Stimulated activated CD8-positive, alpha-beta memory T cell treated with anti-CD3 and anti-CD28 coated beads, Interleukin-4, amount 100 ng/mL, for 24 hours (primary cell): Measurements from ENCODE around the gene CDK14.

ENCODE experiments used
- DNase-seq: peaks from one replicate; pipeline ENCODE4 v3.0.0-alpha.2; 2020; ENCODE audit warnings: low read depth

CDK14 gene

DNA sequence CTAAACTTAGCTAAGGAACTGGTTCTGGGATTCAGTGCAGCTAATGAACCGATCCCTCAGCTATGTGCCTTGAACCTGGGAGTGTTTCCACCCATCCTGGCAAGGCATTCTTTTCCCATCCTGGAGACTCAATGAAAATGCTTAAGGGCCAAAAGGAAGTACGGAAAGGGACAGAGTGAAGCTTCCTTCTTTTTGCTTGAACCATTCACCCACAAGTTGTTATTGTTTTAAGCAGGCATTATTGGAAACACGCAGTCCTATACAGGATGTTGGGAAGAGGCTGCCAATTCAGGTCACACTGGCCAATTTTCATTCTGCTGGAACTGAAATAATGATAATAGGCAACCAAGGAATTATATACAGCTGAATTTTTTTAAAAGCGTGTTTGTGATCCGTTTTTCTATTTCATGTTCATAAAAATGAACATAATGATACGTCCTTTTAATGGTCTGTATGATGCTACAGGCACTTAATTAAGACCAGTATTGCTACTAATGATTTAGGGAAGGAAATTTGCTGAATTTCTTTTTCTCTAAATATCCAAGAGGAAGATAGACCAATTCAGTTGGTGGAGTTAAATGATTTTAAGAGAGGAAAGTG is 610.3 kb downstream of the CDK14 start:
- DNase-seq, result no peak

DNA sequence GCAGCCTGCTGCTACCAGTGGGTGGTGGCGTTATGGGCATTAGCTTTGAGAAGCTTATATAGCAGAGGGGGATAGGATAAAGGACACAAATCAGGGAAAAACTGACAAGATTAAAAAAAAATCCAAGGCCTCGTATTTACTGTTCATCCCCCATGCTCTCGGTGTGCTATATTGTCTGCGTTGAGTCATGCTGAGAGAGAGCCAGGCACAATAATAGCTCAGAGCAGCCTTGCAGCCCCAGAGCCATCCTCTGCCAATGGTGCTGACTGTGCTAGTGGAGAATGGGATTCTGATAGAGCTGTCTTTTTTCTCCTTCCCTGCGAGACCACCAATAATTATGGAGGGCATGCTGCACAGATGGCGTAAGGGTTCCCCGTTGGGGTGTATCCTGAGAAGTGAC is 616.5 kb downstream of the CDK14 start:
- no peak for DNase-seq

DNA sequence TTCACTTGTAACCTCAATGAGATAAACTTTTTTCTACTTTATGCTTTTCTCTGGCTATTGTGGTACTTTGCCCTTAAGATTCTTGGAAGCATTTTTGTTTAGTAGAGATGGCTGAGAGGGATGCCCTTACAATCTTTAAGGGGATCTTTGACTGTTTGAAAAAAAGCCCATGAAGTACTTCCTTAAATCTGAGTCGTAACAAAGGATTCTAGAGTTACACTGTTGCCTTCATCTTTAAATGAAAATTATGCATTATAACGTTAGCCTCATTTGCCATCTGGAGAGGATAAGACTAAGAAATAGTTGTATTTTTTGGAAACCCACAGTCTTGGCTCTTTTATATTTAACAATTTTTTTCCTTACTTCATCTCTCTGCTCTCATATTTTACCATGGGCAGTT is 630.3 kb downstream of the CDK14 start:
- no peak for DNase-seq

DNA sequence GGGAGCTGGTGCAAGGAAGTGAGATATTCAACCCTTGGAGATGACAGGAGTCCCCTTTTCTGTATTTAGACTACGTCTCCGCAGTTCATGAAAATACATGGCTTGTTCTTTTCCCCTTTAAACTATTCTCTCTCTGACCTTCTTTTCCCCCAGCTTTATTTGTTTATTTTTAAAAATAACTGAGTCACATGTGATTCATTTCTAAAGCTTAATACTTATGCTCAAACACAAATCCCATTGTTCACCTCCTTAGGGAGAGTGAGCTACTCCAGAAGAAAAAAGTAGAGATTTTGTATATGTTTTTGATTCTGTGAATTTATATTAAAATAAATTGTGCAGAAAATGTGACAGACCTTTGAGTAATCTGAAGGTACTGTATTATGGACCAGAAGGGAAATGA is 632.2 kb downstream of the CDK14 start:
- DNase-seq, result no peak

DNA sequence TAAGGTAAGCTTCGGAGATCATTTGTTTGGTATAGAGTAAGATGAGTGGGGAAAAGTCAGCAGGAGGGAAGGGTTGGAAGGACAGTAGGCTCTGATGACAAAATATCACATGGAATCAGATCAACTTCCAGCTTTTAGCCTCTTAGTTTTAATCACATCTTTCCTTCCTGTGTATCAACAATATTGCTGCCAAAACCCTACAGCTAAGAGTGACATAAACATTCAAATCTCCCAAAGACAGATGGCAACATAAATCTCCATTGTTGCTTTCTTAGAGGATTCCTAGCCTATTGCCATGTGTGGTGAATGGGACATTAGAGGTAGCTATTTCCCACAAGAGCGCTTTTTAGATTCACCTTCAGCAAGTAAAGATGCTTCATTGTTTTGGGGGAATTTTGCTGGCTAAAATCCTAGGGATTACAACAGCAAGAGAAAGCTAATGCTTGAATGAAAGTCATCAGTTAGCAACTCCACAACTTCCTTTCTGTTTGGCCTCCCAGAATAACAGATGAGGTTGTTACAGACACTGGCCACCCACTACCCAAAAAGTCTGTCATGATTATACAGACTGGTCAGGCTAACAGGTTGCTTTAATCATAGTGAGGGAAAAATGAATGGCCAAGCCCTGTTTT is 632.9 kb downstream of the CDK14 start:
- no peak for DNase-seq

DNA sequence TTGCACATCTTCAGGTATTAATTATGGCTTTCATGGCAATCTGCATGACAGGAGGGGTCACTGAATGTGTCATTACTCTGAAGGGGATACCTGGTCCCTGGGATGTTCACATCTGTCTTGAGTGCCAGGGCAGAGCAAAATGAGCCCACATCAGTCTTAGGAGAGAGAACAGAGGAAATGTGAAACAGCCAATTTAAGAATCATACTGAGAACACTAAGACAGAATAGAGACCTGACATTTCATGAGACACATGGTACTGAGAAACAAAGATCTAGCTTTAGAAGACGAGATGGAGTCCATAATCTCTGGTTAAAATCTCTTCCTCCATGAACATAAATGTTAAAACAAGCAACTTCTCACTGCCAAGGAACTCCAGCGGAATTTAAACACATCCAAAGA is 634.0 kb downstream of the CDK14 start:
- no peak for DNase-seq

DNA sequence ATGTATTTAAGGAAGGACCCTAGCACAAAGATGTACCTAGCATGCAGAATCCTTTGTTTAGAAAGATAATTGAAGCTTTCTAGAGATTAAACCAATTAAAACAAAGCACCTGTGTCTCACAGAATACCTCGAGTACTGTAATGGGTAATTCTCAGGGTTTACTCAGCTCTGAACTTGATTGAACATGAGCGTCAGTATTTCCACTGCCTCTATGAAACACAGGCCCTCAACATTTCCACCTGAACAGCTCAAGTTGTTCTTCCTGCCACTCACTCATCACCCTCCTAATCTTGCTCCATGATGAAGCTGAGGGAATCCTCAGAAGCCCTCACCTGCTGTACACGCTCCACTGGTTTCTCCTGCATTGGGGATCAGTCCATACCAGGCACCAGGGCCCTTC is 634.4 kb downstream of the CDK14 start:
- no peak for DNase-seq

DNA sequence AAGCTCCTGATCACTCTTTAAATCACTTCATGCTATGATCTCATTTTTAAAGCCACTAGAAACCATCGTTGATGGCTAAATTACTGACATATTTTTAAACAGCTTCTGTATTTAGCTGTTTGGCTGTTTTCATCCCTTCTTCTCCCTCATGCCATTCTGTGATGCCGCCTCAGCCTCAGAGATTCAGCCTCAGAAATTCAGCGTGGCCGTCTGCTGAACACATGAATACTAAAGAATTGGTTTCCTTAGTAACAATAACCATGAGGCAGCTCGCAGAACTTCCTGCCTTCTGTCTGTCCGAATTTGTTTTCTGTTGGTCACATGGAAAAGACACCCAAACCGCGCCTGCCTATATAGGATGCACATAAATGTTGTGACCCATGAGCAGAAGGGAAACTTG is 637.1 kb downstream of the CDK14 start:
- DNase-seq, result no peak

DNA sequence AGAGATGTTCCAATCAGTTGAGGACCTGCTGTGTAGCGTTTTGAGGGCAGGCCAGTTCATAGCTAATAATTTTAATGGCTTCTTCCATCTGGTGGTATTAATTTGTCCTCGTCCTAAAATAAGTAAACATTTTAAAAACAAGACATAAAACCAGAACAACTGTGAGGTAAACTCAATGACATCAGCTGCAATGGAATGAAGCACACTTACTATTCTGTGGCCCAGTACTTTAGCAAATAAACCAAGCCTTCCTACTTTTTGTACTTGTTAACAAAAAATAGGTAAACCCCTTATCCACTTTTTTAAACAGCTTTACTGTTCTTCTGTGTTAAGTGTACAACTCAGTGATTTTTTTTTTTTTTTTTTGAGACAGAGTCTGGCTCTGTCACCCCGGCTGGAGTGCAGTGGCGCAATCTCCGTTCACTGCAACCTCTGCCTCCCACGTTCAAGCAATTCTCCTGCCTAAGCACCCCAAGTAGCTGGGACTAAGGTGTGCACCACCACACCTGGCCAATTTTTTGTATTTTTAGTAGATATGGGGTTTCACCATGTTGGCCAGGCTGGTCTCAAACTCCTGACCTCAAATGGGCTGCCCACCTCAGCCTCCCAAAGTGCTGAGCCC is 639.2 kb downstream of the CDK14 start:
- no peak for DNase-seq

DNA sequence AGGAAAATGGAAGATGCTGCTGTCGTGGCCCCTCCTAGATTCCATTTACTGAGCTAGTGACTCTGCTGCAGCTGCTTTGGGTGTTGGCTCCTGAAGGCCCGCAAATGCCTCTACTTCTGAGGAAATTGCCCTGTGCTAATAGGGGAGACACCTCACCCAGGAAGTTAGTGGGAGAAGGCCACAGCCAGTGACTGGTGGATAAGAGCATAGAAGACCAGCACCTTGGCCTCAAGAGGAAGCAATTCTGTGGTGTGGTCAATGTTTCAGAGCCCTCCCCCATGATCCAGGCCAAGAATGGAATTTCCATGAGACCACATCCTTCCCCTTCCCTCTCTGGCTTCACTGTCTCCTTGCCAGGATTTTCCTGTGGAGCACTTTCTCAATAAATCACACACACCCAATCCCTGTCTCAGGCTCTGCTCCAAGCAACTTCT is 643.1 kb downstream of the CDK14 start:
- DNase-seq, result no peak

DNA sequence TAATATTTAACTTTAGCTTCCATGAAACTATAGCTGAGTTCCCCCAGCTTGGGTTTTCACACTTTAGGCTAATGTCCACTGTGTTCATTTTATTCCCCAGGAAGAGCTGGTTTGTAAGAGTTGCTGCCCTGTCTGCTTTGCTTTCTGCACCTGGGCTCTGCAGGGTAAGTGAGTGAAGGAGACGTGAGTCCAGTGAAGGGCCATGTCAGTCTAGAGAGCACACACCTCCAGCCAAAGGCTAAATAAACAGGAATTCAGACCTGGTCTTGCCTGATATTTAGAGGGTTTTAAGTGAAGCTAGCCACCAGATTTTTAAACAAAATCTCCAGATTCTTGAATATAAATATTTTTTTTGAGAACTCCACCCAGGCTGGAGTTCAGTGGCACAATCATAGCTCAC is 643.7 kb downstream of the CDK14 start:
- no peak for DNase-seq

DNA sequence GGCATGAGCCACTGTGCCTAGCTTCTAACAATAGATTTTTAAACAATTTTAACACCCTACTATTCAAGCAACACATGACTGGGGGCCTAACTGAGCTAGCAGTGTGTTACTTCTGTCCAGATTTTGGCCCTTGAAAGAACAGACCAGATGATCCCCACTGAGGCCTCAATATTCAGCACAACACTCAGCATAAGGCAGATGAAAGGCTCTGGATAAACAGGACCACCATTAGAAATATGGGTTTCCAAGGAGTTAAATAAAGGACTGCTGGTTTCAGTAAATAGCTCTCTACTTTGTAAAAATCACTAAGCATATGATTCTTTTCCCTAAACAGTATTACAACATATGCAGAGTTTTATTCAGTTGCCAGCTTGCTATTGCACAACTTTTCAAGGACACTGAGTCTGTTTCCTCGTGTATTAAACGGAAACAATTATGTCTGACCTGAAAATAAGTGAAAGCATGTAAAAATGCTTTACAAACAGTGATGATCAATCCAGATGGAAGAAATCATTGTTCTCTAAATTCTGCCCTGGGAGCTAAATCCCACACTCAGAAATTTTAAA is 644.3 kb downstream of the CDK14 start:
- DNase-seq, result no peak

DNA sequence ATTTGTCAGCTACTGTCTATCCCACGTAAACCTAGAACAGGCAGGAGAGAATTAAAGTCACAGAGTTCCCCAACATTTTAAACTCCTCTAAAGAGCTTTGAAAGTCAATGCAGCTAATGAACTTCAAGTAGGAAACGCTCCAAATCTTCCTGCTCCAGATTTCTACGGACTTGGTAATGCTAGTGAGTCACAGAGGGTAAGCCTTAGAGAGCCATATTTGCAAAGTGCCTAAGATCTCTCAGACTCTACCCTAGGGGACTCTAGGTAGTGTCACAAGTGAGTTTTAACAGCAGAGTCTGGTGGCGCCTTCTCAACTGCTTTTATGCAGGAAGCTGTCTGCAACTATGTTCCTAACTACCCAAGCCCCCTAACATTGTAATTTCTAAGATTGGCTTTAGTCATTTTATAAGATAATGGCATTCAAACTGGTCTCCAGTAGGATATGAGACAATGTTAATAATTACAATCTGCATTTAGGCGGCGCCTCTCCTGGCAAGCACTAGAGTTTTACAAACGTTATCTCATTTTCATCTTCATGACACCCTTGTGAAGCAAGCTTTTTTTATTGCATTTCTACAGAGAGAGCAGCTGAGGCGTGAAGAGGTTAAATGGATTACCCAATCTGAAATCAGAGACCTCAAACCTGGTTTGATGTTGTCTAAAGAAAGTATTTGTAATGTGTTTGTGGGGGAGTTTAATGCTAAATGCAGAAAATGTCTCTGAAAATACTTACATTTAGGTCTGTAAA is 646.1 kb downstream of the CDK14 start:
- no peak for DNase-seq

DNA sequence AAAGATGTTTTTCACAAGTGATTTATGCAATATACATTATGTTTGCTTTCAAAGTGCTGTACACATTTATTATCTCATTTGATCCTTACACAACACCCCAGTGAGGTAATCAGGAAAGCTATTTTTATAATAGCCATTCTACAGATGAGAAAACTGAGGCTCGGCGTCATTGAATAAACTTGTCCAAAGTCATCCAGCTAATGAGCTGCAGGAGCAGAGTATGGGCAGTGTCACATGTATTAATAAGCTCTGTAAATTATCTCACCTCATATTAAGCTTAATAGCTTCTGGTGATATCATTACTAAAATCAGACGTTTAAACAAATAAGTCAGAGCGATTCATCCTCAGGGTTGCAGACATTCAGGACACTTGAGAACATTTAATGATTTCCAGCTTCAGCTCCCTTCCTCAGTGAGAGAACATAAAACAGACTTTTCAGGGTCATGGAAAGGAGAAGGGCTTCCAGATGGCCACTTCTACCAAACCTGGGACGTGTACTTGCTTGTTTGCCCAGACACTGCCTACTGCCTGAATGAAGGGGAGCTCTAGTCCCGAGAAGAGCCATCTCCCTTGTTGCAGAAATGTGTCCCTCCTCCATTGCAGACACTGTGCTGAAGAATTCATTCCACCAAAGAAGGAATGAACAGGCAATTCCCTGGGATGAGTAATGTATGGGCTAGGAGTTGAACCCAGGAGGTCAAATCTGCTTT is 647.6 kb downstream of the CDK14 start:
- DNase-seq, result no peak

DNA sequence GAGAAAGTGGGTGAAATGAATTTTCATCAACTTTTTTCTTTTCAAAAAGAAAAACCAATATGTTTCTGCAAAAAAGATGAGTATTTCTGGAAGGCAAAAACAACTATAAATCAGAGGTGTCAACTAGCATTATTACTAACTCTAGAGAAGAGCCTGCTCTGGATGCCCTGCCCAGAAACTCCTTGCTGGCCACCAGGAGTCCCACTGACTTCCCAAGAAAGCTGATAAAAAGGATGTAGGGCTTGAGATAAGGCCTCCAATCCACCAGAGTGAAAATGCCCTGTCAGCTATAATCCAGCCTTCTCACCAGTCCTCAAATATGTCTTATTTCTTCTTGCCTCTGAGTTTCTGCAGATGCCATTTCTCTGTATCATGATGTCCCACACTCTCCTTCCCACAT is 651.4 kb downstream of the CDK14 start:
- DNase-seq, result no peak

DNA sequence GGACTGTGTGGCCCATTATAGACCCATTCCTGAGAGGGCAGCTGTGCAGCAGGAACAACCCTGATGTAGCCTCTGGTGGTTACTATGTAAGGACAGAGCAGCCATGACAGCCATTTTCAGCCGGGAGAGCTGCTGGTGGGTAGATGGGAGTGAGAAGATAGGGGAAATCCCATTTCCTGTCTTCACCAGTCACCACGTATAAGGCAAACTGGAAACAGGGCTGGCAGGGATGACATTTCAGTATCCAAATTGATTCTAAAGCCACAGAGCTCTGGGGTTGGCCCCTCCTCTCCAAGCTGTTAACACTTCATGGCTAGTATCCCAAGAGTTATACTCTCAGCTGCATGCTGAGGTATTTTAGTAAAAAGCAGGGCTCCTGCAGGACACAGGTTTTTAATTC is 652.9 kb downstream of the CDK14 start:
- DNase-seq, result no peak

DNA sequence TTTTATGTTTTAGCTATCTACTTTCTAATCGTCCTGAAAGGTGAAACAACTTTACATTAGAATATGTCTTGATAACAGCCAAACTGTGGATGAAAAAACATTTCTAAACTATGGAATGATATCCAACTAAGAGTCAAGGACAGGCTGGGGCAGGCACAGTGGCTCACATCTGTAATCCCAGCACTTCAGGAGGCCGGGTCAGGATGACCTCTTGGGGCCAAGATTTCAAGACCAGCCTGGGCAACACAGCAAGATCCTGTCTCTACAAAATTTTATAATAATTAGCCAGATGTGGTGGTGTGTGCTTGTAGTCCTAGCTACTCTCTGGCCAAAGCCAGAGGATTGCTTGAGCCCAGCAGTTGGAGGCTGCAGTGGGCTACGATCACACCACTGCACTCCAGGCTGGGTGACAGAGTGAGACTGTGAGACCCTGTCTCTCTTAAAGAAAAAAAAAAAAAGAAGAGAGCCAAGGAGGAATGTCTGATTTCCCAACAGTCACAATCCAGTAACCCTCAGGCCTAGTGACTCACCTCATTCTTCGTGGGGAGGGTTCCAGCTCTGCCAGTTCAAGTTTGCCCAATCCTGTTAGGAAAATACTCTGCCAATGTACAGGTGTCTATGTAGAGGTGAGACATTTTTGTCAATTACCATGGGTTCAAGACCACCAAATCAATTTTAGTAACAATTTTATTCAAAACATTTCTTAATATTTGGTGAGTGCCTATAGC is 653.5 kb downstream of the CDK14 start:
- no peak for DNase-seq

DNA sequence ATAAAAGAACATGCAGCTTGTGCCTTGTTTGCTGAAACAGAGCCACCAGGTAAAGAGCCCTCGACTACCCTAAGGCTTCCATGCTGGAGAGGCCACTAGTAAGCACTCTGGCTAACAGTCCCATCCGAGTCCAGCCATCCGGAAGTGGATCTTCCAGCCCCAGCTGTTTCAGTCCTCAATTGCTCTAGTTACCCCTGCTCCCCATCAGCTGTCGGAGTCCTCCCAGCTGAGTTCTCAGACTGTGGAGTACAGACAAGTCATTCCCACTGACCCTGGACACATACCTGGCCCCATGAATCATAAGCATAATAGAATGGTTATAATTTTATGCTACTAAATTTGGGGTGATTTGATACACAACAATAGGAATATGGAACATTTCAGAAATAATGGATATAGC is 654.6 kb downstream of the CDK14 start:
- no peak for DNase-seq

DNA sequence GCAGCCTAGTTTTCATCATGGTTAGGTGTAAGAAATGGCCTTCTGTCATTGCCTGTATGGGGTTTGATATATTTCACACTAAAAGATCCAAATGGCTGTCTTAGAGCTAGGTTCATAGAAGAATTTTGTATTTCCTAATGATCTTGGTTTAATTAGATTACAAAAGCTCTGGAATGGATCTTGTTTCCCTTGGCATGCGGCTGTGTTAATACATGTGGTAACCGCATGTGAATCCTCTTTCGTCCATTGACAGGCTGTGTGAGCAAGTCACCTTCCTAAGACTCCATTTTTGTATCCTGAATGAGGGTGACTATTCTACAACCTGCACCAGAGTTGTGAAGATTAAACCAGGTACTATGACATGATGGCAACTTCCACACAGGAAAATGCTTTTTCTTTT is 655.8 kb downstream of the CDK14 start:
- no peak for DNase-seq
